Body of pancreas (tissue), 4 donors: ENCODE results near the gene ADAMTSL1. TPM values are rescaled to one million over a fixed set of nuclear protein-coding genes. Genes with fewer than 3 reads are reported as not detected.

Source experiments
- ATAC-seq: fragments of 150-250 bp; one replicate; pipeline ENCODE4 v1.9.1; 2016
- DNase-seq, 4 donors: peaks; one replicate each; pipeline ENCODE4 v3.0.0-alpha.2; 2019
- H3K27ac ChIP-seq, 4 donors: fragments of 200-600 bp; sonication (generic); 1 replicate in 3 of 4; 2 replicates in 1 of 4; pipeline versions ENCODE4 v1.5.1 to v1.6.1; 2016 to 2019; ENCODE audit warnings: mild to moderate bottlenecking in 1 of 4, mixed read lengths in 1 of 4, moderate library complexity in 1 of 4
- H3K27me3 ChIP-seq, 2 donors: fragments of 200-600 bp; sonication (generic); one replicate each; pipeline ENCODE4 v1.6.0; 2016; ENCODE audit warnings: mild to moderate bottlenecking in 1 of 2
- H3K36me3 ChIP-seq, 2 donors: fragments of 200-600 bp; sonication (generic); replicated peaks in 1 of 2; 2 replicates each; pipeline ENCODE4 v1.5.1; 2016; ENCODE audit warnings: low read depth in 2 of 2; ENCODE audit not compliant: insufficient read depth in 1 of 2
- H3K4me1 ChIP-seq: fragments of 200-600 bp; sonication (generic); one replicate; pipeline ENCODE4 v1.6.0; 2016
- H3K4me3 ChIP-seq, 2 donors: fragments of 200-600 bp; sonication (generic); 1 replicate in 1 of 2; 2 replicates in 1 of 2; pipeline ENCODE4 v1.5.1; 2016 to 2019
- H3K9me3 ChIP-seq, 3 donors: fragments of 200-600 bp; sonication (generic); 1 replicate in 2 of 3; 2 replicates in 1 of 3; pipeline ENCODE4 v1.5.1; 2016
- POLR2A ChIP-seq, 3 donors: fragments of 450-650 bp; IDR thresholded peaks; one replicate each; pipeline ENCODE4 v1.6.1; 2016; ENCODE audit warnings: antibody characterized with exemption in 3 of 3, mild to moderate bottlenecking in 2 of 3
- WGBS, 2 donors: methylation state at CpG; one replicate each; pipeline ENCODE4 v1.1.5; 2017; 5-methylcytosine and 5-hydroxymethylcytosine counted together
- intact Hi-C: fragments of 100-400 bp; cut with DNase I; formaldehyde crosslinking; loops from one replicate; pipeline ENCODE4 v1.15.1; 2023
- total RNA-seq, 2 donors: library from RNA; depleted of rRNA; stranded (reverse); fragments of >200 nt; gene quantifications; one replicate each; pipeline ENCODE4 v1.1.0, GENCODE V29; 2016
- TF ChIP-seq, protein P1 (sequence below), 7 experiments: fragments of 450-650 bp in 4 of 7; fragments of 200-600 bp in 3 of 7; sonication (generic) in 3 of 7; IDR thresholded peaks; one replicate each; pipeline ENCODE4 v1.5.1; 2016 to 2019; ENCODE audit warnings: antibody characterized with exemption in 7 of 7

The ADAMTSL1 gene
- total RNA-seq, 2 donors from 2014 or later = 0.52 to 0.99 TPM

DNA sequence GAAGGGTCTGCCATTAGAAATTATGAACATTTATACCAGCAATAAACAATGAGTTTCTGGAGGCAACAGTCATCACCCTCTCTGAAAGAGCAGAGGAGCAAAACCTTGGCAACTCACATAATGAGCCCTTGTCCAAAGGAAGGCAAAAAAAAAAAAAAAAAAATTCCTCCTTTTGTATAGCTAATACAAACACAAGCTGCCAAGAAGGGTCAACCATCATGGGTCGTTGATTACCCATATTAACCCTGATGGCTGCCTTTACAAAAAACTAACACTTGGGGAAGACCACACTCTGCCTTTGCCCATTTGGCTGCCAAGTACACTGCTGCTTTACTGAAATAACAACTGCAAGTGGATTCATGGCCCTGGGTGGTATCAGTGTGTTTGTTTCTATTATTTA, 272.7 kb downstream of the ADAMTSL1 start:
- TF ChIP-seq, protein P1, sequence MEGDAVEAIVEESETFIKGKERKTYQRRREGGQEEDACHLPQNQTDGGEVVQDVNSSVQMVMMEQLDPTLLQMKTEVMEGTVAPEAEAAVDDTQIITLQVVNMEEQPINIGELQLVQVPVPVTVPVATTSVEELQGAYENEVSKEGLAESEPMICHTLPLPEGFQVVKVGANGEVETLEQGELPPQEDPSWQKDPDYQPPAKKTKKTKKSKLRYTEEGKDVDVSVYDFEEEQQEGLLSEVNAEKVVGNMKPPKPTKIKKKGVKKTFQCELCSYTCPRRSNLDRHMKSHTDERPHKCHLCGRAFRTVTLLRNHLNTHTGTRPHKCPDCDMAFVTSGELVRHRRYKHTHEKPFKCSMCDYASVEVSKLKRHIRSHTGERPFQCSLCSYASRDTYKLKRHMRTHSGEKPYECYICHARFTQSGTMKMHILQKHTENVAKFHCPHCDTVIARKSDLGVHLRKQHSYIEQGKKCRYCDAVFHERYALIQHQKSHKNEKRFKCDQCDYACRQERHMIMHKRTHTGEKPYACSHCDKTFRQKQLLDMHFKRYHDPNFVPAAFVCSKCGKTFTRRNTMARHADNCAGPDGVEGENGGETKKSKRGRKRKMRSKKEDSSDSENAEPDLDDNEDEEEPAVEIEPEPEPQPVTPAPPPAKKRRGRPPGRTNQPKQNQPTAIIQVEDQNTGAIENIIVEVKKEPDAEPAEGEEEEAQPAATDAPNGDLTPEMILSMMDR (IDR thresholded peaks at IDR 0.05) = no peak
- no peak for TF ChIP-seq POLR2A (IDR thresholded peaks at IDR 0.05)
- no peak overlapping the region for H3K27ac ChIP-seq
- intact Hi-C loops = no loop called here
- DNase-seq (no peak), ATAC-seq (no peak)
- H3K9me3 ChIP-seq = no peaks in the 10 kb centered on the region
- WGBS, 2 donors = 33 to 38% methylated on average over 1 of the region's 1 CpG
- H3K36me3 ChIP-seq = no peaks in the 10 kb centered on the region
- no peak overlapping the region for H3K4me3 ChIP-seq
- H3K4me1 ChIP-seq = no peaks in the 10 kb centered on the region
- H3K27me3 ChIP-seq = no peaks in the 10 kb centered on the region

DNA sequence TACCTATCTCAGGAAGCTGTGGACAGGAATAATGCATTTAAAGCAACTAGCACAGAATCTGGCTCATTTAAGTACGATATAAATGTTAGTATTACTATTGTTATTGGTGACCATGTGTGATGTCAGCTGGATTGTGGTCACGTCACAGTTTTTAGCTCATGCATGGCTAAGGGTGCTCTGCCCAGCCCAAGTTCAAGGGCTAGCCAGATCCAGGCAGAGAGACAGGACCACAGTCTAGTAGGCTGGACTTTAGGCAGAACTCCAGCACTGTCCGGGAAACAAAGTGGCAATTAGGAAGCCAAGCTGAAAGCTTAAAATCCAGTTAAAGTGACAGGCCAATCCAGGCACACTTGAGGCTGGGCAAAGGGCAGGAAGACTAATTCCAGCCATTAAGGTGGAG, 273.6 kb downstream of the ADAMTSL1 start:
- WGBS, 2 donors = 52 to 71% methylated on average over 3 of the region's 3 CpGs
- Histone ChIP-seq H3K4me3 (no peak overlapping the region), H3K27ac (no peak overlapping the region), H3K27me3 (no peaks in the 10 kb centered on the region), H3K9me3 (no peaks in the 10 kb centered on the region), H3K4me1 (no peaks in the 10 kb centered on the region), H3K36me3 (no peaks in the 10 kb centered on the region)
- no peak for TF ChIP-seq POLR2A (IDR thresholded peaks at IDR 0.05)
- TF ChIP-seq, protein P1 (IDR thresholded peaks at IDR 0.05) = no peak
- ATAC-seq (no peak), DNase-seq (no peak)
- intact Hi-C loops = no loop called here

DNA sequence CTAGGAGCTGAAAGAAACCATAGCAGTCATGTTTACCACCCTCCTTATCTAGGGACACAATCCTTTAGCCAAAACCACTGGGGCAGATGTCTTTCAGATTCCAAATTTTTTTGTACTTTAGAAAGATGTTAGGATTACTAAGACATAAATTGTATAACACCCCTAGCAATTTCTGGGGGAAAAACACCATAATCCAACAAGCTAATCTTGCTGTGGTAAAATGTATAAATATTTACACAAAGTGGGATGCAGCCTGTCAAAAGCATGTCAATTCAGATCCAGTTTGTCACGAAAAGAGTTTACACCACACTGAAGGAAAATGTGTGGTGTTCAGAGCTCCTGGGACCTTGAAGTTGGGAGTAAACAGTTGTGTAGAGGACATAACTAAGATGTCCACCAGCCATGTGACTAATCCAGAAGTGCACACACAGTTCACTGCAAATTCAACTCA, 274.3 kb downstream of the ADAMTSL1 start:
- 33 to 52% methylated on average over 1 of the region's 1 CpG for WGBS, 2 donors
- intact Hi-C loops = no loop called here
- Histone ChIP-seq H3K4me3 (no peak overlapping the region), H3K27me3 (no peaks in the 10 kb centered on the region), H3K36me3 (no peaks in the 10 kb centered on the region), H3K9me3 (no peaks in the 10 kb centered on the region), H3K4me1 (no peaks in the 10 kb centered on the region), H3K27ac (no peak overlapping the region)
- no peak for ATAC-seq
- no peak for TF ChIP-seq POLR2A (IDR thresholded peaks at IDR 0.05)
- TF ChIP-seq, protein P1 (IDR thresholded peaks at IDR 0.05) = no peak
- no peak for DNase-seq

DNA sequence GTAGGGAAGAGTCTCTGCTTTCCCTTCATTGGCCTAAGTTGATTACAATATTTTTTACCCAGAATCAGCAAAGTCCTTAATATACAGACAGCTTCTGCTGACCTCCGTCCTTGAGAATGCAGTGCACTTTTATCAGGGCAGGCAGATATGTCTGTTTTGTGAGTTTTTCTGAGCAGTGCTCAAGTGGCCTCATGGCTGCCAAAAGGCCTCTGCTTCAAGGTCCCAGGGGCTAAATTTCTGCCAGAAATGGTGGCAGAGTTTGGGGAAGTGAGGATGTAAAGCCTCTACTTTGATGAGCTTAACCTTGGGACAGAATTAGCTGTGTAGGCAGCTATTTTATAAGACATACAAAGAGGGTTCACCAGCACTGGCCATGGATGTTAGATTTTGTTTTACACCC, 275.8 kb downstream of the ADAMTSL1 start:
- 72 to 83% methylated on average over 1 of the region's 1 CpG for WGBS, 2 donors
- H3K36me3 ChIP-seq = no peaks in the 10 kb centered on the region
- H3K27me3 ChIP-seq = no peaks in the 10 kb centered on the region
- no peak overlapping the region for H3K4me3 ChIP-seq
- no peaks in the 10 kb centered on the region for H3K9me3 ChIP-seq
- H3K4me1 ChIP-seq = no peaks in the 10 kb centered on the region
- no peak overlapping the region for H3K27ac ChIP-seq
- intact Hi-C loops = no loop called here
- TF ChIP-seq, protein P1 (IDR thresholded peaks at IDR 0.05) = no peak
- TF ChIP-seq POLR2A (IDR thresholded peaks at IDR 0.05) = no peak
- ATAC-seq (no peak), DNase-seq (no peak)

DNA sequence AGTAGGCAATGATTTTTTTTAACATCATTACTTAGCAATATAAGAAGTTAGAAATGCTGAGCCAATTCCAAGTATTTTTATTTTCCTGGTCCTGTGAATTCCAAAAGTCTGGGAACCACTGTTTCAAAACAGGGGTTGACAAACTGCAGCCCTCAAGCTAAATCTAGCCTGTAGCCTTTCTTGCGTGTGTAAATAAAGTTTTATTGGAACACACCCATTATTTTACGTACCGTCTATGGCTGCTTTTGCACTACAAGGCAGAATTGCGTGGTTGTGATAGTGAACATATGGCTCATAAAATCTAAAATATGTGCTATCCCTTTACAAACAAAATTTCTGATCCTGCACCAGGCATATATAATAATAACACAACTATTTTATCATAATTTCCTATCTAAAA, 280.0 kb downstream of the ADAMTSL1 start:
- Histone ChIP-seq H3K36me3 (no peaks in the 10 kb centered on the region), H3K4me1 (no peaks in the 10 kb centered on the region), H3K27ac (no peak overlapping the region), H3K4me3 (no peak overlapping the region), H3K9me3 (no peaks in the 10 kb centered on the region), H3K27me3 (no peaks in the 10 kb centered on the region)
- intact Hi-C loops = no loop called here
- DNase-seq (no peak), ATAC-seq (no peak)
- TF ChIP-seq POLR2A (IDR thresholded peaks at IDR 0.05) = no peak
- 84 to 90% methylated on average over 4 of the region's 4 CpGs for WGBS, 2 donors
